H9 (cell line): ENCODE data around the gene POLL. TPM values are rescaled to one million over a fixed set of nuclear protein-coding genes. Genes with fewer than 3 reads are reported as not detected.

Source experiments
- DNase-seq: peaks from one replicate; pipeline ENCODE4 v3.0.0-alpha.2; 2017
- H2AFZ ChIP-seq: one replicate; pipeline ENCODE4 v1.6.1; 2013; ENCODE audit warnings: mild to moderate bottlenecking, low read length, control low read depth, moderate library complexity
- H2AK5ac ChIP-seq: 2 replicates; pipeline ENCODE4 v1.6.1; 2013; ENCODE audit warnings: low read length, control low read depth, mixed read lengths; ENCODE audit not compliant: insufficient read length
- H2BK120ac ChIP-seq: one replicate; pipeline ENCODE4 v1.6.1; 2013; ENCODE audit warnings: low read depth, mild to moderate bottlenecking, low read length, control low read depth, inconsistent platforms; ENCODE audit not compliant: poor library complexity, severe bottlenecking
- H2BK12ac ChIP-seq: 2 replicates; pipeline ENCODE4 v1.6.1; 2013; ENCODE audit warnings: low read length, control low read depth, mixed read lengths, low read depth; ENCODE audit not compliant: insufficient read length
- H2BK15ac ChIP-seq: 2 replicates; pipeline ENCODE4 v1.6.1; 2013; ENCODE audit warnings: low read depth, low read length, control low read depth
- H2BK20ac ChIP-seq: one replicate; pipeline ENCODE4 v1.6.1; 2013; ENCODE audit warnings: low read depth, mild to moderate bottlenecking, low read length, control low read depth, inconsistent platforms; ENCODE audit not compliant: poor library complexity, severe bottlenecking
- H2BK5ac ChIP-seq: 2 replicates; pipeline ENCODE4 v1.6.1; 2013; ENCODE audit warnings: low read length, control low read depth, mixed read lengths; ENCODE audit not compliant: insufficient read length
- H3K14ac ChIP-seq: 2 replicates; pipeline ENCODE4 v1.6.1; 2013; ENCODE audit warnings: low read length, control low read depth; ENCODE audit not compliant: insufficient read depth
- H3K18ac ChIP-seq: 2 replicates; pipeline ENCODE4 v1.6.1; 2013; ENCODE audit warnings: low read depth, mild to moderate bottlenecking, mixed read lengths, low read length, control low read depth; ENCODE audit not compliant: insufficient read length
- H3K23ac ChIP-seq: 2 replicates; pipeline ENCODE4 v1.6.1; 2013; ENCODE audit warnings: low read length, control low read depth, mixed read lengths, low read depth; ENCODE audit not compliant: insufficient read length
- H3K23me2 ChIP-seq: 2 replicates; pipeline ENCODE4 v1.6.1; 2013; ENCODE audit warnings: low read depth, mild to moderate bottlenecking, mixed read lengths, low read length, control low read depth; ENCODE audit not compliant: insufficient read length, poor library complexity, severe bottlenecking
- H3K27ac ChIP-seq: 2 replicates; pipeline ENCODE4 v1.5.1; 2013; ENCODE audit warnings: low read length, control low read depth, mixed read lengths, low read depth; ENCODE audit not compliant: insufficient read length
- H3K27me3 ChIP-seq: 2 replicates; pipeline ENCODE4 v1.6.1; 2013; ENCODE audit warnings: low read length, control low read depth, inconsistent platforms; ENCODE audit not compliant: insufficient read depth
- H3K4ac ChIP-seq: 2 replicates; pipeline ENCODE4 v1.6.1; 2013; ENCODE audit warnings: low read depth, mild to moderate bottlenecking, control low read depth, inconsistent platforms, low read length, moderate library complexity
- H3K4me1 ChIP-seq: 2 replicates; pipeline ENCODE4 v1.6.1; 2013; ENCODE audit warnings: low read length, control low read depth, inconsistent platforms; ENCODE audit not compliant: insufficient read depth
- H3K4me2 ChIP-seq: 2 replicates; pipeline ENCODE4 v1.6.1; 2013; ENCODE audit warnings: low read length, control low read depth, mixed read lengths; ENCODE audit not compliant: insufficient read length, insufficient read depth
- H3K56ac ChIP-seq: 2 replicates; pipeline ENCODE4 v1.6.1; 2013; ENCODE audit warnings: low read depth, mild to moderate bottlenecking, mixed read lengths, low read length, control low read depth; ENCODE audit not compliant: insufficient read length
- H3K79me1 ChIP-seq: 2 replicates; pipeline ENCODE4 v1.6.1; 2013; ENCODE audit warnings: low read depth, mild to moderate bottlenecking, moderate library complexity, low read length, control low read depth, inconsistent platforms; ENCODE audit not compliant: insufficient read depth, poor library complexity, severe bottlenecking
- H3K79me2 ChIP-seq: 2 replicates; pipeline ENCODE4 v1.6.1; 2013; ENCODE audit warnings: low read length, control low read depth, inconsistent platforms; ENCODE audit not compliant: insufficient read depth
- H3K9ac ChIP-seq: 2 replicates; pipeline ENCODE4 v1.6.1; 2013; ENCODE audit warnings: low read length, control low read depth, mixed read lengths; ENCODE audit not compliant: insufficient read length; ENCODE audit errors: extremely low read depth
- H3K9me3 ChIP-seq: one replicate; pipeline ENCODE4 v1.6.1; 2013; ENCODE audit warnings: low read depth, low read length, inconsistent platforms; ENCODE audit not compliant: control insufficient read depth
- H3T11ph ChIP-seq: one replicate; pipeline ENCODE4 v1.6.1; 2013; ENCODE audit warnings: mild to moderate bottlenecking, low read length, control low read depth, inconsistent platforms
- H4K20me1 ChIP-seq: one replicate; pipeline ENCODE4 v1.6.1; 2013; ENCODE audit not compliant: control insufficient read depth, insufficient read length, insufficient read depth
- H4K5ac ChIP-seq: 2 replicates; pipeline ENCODE4 v1.6.1; 2013; ENCODE audit warnings: low read depth, mild to moderate bottlenecking, mixed read lengths, low read length, control low read depth; ENCODE audit not compliant: insufficient read length
- H4K8ac ChIP-seq: replicated peaks from 2 replicates; pipeline ENCODE4 v1.6.1; 2013; ENCODE audit warnings: low read length, control low read depth, mixed read lengths, low read depth; ENCODE audit not compliant: insufficient read length
- H4K91ac ChIP-seq: 2 replicates; pipeline ENCODE4 v1.6.1; 2013; ENCODE audit warnings: low read depth, mild to moderate bottlenecking, moderate library complexity, mixed read lengths, low read length, control low read depth; ENCODE audit not compliant: insufficient read length
- H3K27ac Mint-ChIP-seq, 3 experiments: 2 replicates in 2 of 3; 3 replicates in 1 of 3; pipeline ENCODE4 v1.8.0; 2020 to 2021; ENCODE audit warnings: mixed read lengths in 3 of 3, mild to moderate bottlenecking in 1 of 3, moderate library complexity in 1 of 3
- H3K27me3 Mint-ChIP-seq: 2 replicates; pipeline ENCODE4 v1.8.0; 2021; ENCODE audit warnings: low read depth, mild to moderate bottlenecking, moderate library complexity, mixed read lengths
- H3K36me3 Mint-ChIP-seq, 3 experiments: 2 replicates in 2 of 3; 3 replicates in 1 of 3; pipeline ENCODE4 v1.8.0; 2020 to 2021; ENCODE audit warnings: low read depth in 3 of 3, mixed read lengths in 3 of 3; ENCODE audit not compliant: insufficient read depth in 1 of 3
- H3K4me1 Mint-ChIP-seq, 2 experiments: 2 replicates each; pipeline ENCODE4 v1.8.0; 2020; ENCODE audit warnings: mixed read lengths in 2 of 2
- H3K4me3 Mint-ChIP-seq, 2 experiments: 2 replicates in 1 of 2; 3 replicates in 1 of 2; pipeline ENCODE4 v1.8.0; 2020 to 2021; ENCODE audit warnings: mild to moderate bottlenecking in 2 of 2, mixed read lengths in 2 of 2, moderate library complexity in 1 of 2
- H3K9me3 Mint-ChIP-seq, 2 experiments: 2 replicates in 1 of 2; 3 replicates in 1 of 2; pipeline ENCODE4 v1.8.0; 2020; ENCODE audit warnings: mild to moderate bottlenecking in 2 of 2, mixed read lengths in 2 of 2, moderate library complexity in 1 of 2
- WGBS: extraction: QIAGEN DNeasy Blood & Tissue Kit; methylation state at CpG from one replicate; pipeline ENCODE4 v1.1.7; 2013; ENCODE audit warnings: missing lambda C conversion rate, low lambda C conversion rate, mixed read lengths; ENCODE audit not compliant: insufficient read length; ENCODE audit errors: extremely low coverage; 5-methylcytosine and 5-hydroxymethylcytosine counted together
- total RNA-seq: library from RNA; stranded (reverse); gene quantifications from 2 replicates; pipeline ENCODE4 v1.2.1, GENCODE V29; 2021
- TF ChIP-seq, protein P1 (sequence below): fragments of 200-600 bp; sonication (generic); conservative IDR thresholded peaks from 3 replicates; pipeline ENCODE4 v1.8.0; 2021; ENCODE audit warnings: antibody characterized with exemption, mild to moderate bottlenecking

Gene POLL
- total RNA-seq, 1 experiment from 2014 or later = 30.8 TPM

DNA sequence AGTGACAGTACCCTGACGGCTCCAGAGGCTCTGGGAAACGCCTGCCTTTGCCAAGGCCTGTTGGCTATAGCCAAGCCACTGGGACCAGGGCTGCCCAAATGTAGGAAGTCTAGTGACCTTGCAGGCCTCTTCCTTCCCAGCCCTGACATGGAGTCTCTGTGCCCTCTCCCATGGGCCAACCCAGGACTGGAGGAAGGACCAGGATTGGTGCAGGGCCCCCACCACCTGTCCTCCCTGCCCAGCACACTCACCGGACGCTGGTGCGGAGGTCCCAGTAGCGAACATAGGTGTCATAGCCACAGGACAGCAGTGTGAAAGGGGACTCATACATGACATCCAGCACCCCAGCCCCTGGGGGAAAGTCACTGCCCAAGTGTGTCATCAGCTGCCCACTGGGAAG lies 24.0 kb upstream of the POLL start:
- H4K5ac ChIP-seq = no peak overlapping the region
- no peaks in the 10 kb centered on the region for H3K79me2 ChIP-seq
- H2BK15ac ChIP-seq = no peak overlapping the region
- no peaks in the 10 kb centered on the region; the same call in 1 of the 2 replicates for H3K27me3 Mint-ChIP-seq
- H2BK5ac ChIP-seq = no peak overlapping the region
- no peak overlapping the region for H3K27ac ChIP-seq
- no peak for DNase-seq
- no peak overlapping the region for H3K4ac ChIP-seq
- TF ChIP-seq, protein P1, sequence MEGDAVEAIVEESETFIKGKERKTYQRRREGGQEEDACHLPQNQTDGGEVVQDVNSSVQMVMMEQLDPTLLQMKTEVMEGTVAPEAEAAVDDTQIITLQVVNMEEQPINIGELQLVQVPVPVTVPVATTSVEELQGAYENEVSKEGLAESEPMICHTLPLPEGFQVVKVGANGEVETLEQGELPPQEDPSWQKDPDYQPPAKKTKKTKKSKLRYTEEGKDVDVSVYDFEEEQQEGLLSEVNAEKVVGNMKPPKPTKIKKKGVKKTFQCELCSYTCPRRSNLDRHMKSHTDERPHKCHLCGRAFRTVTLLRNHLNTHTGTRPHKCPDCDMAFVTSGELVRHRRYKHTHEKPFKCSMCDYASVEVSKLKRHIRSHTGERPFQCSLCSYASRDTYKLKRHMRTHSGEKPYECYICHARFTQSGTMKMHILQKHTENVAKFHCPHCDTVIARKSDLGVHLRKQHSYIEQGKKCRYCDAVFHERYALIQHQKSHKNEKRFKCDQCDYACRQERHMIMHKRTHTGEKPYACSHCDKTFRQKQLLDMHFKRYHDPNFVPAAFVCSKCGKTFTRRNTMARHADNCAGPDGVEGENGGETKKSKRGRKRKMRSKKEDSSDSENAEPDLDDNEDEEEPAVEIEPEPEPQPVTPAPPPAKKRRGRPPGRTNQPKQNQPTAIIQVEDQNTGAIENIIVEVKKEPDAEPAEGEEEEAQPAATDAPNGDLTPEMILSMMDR = no peak
- no peaks in the 10 kb centered on the region for H3K23me2 ChIP-seq
- H3K14ac ChIP-seq = no peak overlapping the region
- H3K79me1 ChIP-seq = no peaks in the 10 kb centered on the region
- no peaks in the 10 kb centered on the region for H3K27me3 ChIP-seq
- peaks cover 14 to 29% (median 27%) of the 10 kb centered on the region in 3 experiments for H3K36me3 Mint-ChIP-seq
- no peak overlapping the region for H2BK12ac ChIP-seq
- H3K56ac ChIP-seq = no peak overlapping the region
- no peaks in the 10 kb centered on the region for H3K9me3 ChIP-seq
- no peak overlapping the region for H4K91ac ChIP-seq
- H3K9me3 Mint-ChIP-seq = no peaks in the 10 kb centered on the region
- no peak overlapping the region for H3K4me2 ChIP-seq
- no peak overlapping the region for H4K8ac ChIP-seq
- H3K23ac ChIP-seq = no peak overlapping the region
- H3K18ac ChIP-seq = no peak overlapping the region
- no peak overlapping the region for H2BK20ac ChIP-seq
- no peak overlapping the region for H2AFZ ChIP-seq
- no CpG with 5 or more reads among the region's 6 CpGs for WGBS
- no peaks in the 10 kb centered on the region for H4K20me1 ChIP-seq
- H3K4me3 Mint-ChIP-seq = no peak overlapping the region
- H3T11ph ChIP-seq = no peak overlapping the region
- no peak overlapping the region for H2BK120ac ChIP-seq
- no peaks in the 10 kb centered on the region; the same call in 1 of the 2 replicates for H3K4me1 ChIP-seq
- no peak overlapping the region for H3K9ac ChIP-seq
- H3K27ac Mint-ChIP-seq = peak overlapping the region in 1 of 3 experiments; percentile 55; a peak in 1 of 7 replicates
- H2AK5ac ChIP-seq = no peak overlapping the region
- H3K4me1 Mint-ChIP-seq = peaks cover 38 to 54% of the 10 kb centered on the region in 2 experiments
